Osteocyte (in vitro differentiated cells): Measurements from ENCODE around the gene SPRR1B. TPM values are rescaled to one million over a fixed set of nuclear protein-coding genes. Genes with fewer than 3 reads are reported as not detected.

Experiments used
- DNase-seq: peaks from one replicate; pipeline ENCODE4 v3.0.0; 2021; ENCODE audit warnings: mixed read lengths; ENCODE audit not compliant: unreplicated experiment; ENCODE audit errors: extremely low spot score
- H3K27ac Mint-ChIP-seq: one replicate; pipeline ENCODE4 v1.8.0; 2021; ENCODE audit warnings: mild to moderate bottlenecking, mixed read lengths; ENCODE audit not compliant: unreplicated experiment
- H3K27me3 Mint-ChIP-seq: one replicate; pipeline ENCODE4 v1.8.0; 2021; ENCODE audit warnings: mixed read lengths; ENCODE audit not compliant: unreplicated experiment
- H3K36me3 Mint-ChIP-seq: one replicate; pipeline ENCODE4 v1.8.0; 2021; ENCODE audit warnings: mixed read lengths; ENCODE audit not compliant: unreplicated experiment
- H3K4me1 Mint-ChIP-seq: one replicate; pipeline ENCODE4 v1.8.0; 2021; ENCODE audit warnings: mixed read lengths; ENCODE audit not compliant: unreplicated experiment
- H3K4me3 Mint-ChIP-seq: one replicate; pipeline ENCODE4 v1.8.0; 2021; ENCODE audit warnings: mild to moderate bottlenecking, moderate library complexity, mixed read lengths; ENCODE audit not compliant: unreplicated experiment
- H3K9me3 Mint-ChIP-seq: one replicate; pipeline ENCODE4 v1.8.0; 2021; ENCODE audit warnings: mixed read lengths; ENCODE audit not compliant: unreplicated experiment
- CTCF ChIP-seq: fragments of 200-600 bp; sonication (generic); IDR thresholded peaks from 2 replicates; pipeline ENCODE4 v1.5.0; 2021; ENCODE audit warnings: antibody characterized with exemption, mild to moderate bottlenecking, moderate library complexity
- total RNA-seq: library from RNA; stranded (reverse); gene quantifications from 2 replicates; pipeline ENCODE4 v1.2.1, GENCODE V29; 2021

SPRR1B gene
- total RNA-seq, 1 donor from 2014 or later, result not detected

DNA sequence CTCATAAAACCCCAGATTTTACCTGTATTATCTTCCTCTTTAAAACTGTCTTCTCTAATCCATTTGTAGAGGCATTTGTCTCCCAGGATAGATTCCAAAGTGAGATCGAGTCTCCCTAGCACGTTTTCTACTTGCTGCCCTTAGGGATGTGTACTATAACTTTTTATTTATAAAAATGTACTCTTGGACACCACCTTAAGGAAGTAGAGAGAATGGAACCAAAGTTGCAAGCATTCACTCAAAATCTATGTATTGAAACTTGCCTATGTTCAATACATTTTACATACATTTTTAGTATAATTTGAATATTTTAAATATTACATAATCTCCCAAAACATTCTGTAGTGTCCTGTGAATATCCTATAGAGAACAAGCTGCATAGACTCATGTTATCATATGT is 27.2 kb downstream of the SPRR1B start:
- no peak overlapping the region for H3K27ac Mint-ChIP-seq
- no peaks in the 10 kb centered on the region for H3K36me3 Mint-ChIP-seq
- DNase-seq, result no peak
- H3K4me1 Mint-ChIP-seq, result no peaks in the 10 kb centered on the region
- H3K4me3 Mint-ChIP-seq, result no peak overlapping the region
- no peaks in the 10 kb centered on the region for H3K27me3 Mint-ChIP-seq
- no peak for TF ChIP-seq CTCF
- no peaks in the 10 kb centered on the region for H3K9me3 Mint-ChIP-seq

- Mint-ChIP-seq H3K27me3 (no peaks in the 10 kb centered on the region), H3K27ac (no peak overlapping the region), H3K4me1 (no peaks in the 10 kb centered on the region), H3K36me3 (no peaks in the 10 kb centered on the region), H3K9me3 (no peaks in the 10 kb centered on the region), H3K4me3 (no peak overlapping the region)
- no peak for DNase-seq
- no peak for TF ChIP-seq CTCF
Measured at GRCh38 chr1:153058826-153059784, 28.1 kb downstream of the SPRR1B start.

DNA sequence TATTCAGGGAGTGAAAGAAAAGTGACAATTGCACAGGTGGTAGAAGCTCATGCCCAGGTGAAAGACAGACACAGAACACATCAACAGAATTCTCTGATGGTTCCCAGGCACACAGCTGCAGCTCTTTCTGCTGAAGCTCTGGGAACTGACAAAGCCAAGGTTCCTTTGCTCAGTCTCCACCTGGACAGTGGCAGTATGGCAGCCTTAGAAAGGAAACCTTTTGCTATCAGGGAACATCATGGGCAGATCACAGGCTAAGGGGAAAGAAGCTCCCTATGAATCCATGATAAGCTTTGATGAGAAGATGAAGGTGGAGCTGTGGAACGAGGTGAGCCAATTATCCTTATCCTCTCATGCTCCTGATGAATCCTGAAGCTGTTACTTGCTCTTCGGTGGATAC is 39.2 kb downstream of the SPRR1B start:
- Mint-ChIP-seq H3K27ac (no peak overlapping the region), H3K36me3 (no peaks in the 10 kb centered on the region), H3K9me3 (no peaks in the 10 kb centered on the region), H3K27me3 (peaks cover 4% of the 10 kb centered on the region), H3K4me1 (no peaks in the 10 kb centered on the region), H3K4me3 (no peak overlapping the region)
- no peak for DNase-seq
- no peak for TF ChIP-seq CTCF

DNA sequence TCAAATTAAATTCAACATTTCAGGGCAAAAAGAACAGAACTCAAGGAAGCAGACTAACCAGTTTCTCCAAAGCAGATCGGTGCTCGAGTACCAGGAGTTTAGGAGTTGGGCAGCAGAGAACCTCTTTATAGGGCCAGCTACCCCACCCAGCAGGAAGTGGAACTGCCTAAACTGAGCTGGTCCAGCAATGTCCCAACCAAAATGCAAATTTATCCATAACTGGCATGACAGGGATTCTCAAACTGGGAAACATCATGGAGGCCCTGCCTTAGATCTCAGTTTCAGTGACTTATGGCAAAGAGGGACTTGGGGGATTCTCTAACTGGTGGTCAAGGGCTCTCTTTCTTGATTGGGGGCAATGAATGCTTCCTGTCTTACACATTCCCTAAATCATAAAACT is 40.5 kb downstream of the SPRR1B start, which contains the start of gene SPRR2B:
Gene SPRR2B, minus strand, starts transcription at position 101 of the 400 bp plus-strand sequence. CDS start 772 bp downstream, outside the sequence.
- no peak within 1 kb of the TSS for H3K4me3 Mint-ChIP-seq
- H3K9me3 Mint-ChIP-seq, result no peaks in the 10 kb centered on the region
- no peak within 1 kb of the TSS for H3K27ac Mint-ChIP-seq
- H3K27me3 Mint-ChIP-seq, result no peaks in the 10 kb centered on the region
- DNase-seq, result no peak
- TF ChIP-seq CTCF, result no peak
- H3K36me3 Mint-ChIP-seq, result no peaks in the 10 kb centered on the region
- H3K4me1 Mint-ChIP-seq, result no peaks in the 10 kb centered on the region
